CD8-positive, alpha-beta memory T cell (primary cell): ENCODE measurements around the gene OVCH1. TPM values are rescaled to one million over a fixed set of nuclear protein-coding genes. Genes with fewer than 3 reads are reported as not detected.

Experiments
- CTCF ChIA-PET: fragments of 350-600 bp; sonication (Branson Sonifier 250); formaldehyde crosslinking; loops from one replicate; lab custom pipeline; 2021; ENCODE audit warnings: antibody characterized with exemption; lab: Charles Lee
- POLR2A ChIA-PET: fragments of 350-600 bp; sonication (Branson Sonifier 250); formaldehyde crosslinking; loops from one replicate; lab custom pipeline; 2021; ENCODE audit warnings: antibody characterized with exemption; lab: Charles Lee
- DNase-seq, 5 donors: peaks; one replicate each; pipeline versions ENCODE4 v3.0.0 to v3.0.0-alpha.2; 2020 to 2022; ENCODE audit warnings: mixed read lengths in 1 of 5
- H3K27ac ChIP-seq: one replicate; pipeline ENCODE4 v1.7.0; 2013; ENCODE audit warnings: low read depth, mild to moderate bottlenecking, low read length, moderate library complexity
- H3K27me3 ChIP-seq: 2 replicates; pipeline ENCODE4 v1.7.0; 2013; ENCODE audit warnings: low read length, mild to moderate bottlenecking; ENCODE audit not compliant: insufficient read depth, poor library complexity, severe bottlenecking
- H3K36me3 ChIP-seq: 2 replicates; pipeline ENCODE4 v1.7.0; 2013; ENCODE audit warnings: mild to moderate bottlenecking, low read length, moderate library complexity; ENCODE audit not compliant: insufficient read depth
- H3K4me1 ChIP-seq: 2 replicates; pipeline ENCODE4 v1.7.0; 2013; ENCODE audit warnings: mild to moderate bottlenecking, low read length, moderate library complexity; ENCODE audit not compliant: insufficient read depth
- H3K4me3 ChIP-seq: 2 replicates; pipeline ENCODE4 v1.7.0; 2013; ENCODE audit warnings: mild to moderate bottlenecking, low read length
- H3K9me3 ChIP-seq: 2 replicates; pipeline ENCODE4 v1.7.0; 2013; ENCODE audit warnings: mild to moderate bottlenecking, low read length
- H3K27ac Mint-ChIP-seq, 8 donors: one replicate each; pipeline ENCODE4 v1.8.0; 2020 to 2021; ENCODE audit warnings: mixed read lengths in 8 of 8, mild to moderate bottlenecking in 6 of 8, inconsistent platforms in 3 of 8, moderate library complexity in 3 of 8
- H3K27me3 Mint-ChIP-seq, 2 donors: one replicate each; pipeline ENCODE4 v1.8.0; 2020 to 2021; ENCODE audit warnings: mixed read lengths in 2 of 2, mild to moderate bottlenecking in 1 of 2, moderate library complexity in 1 of 2
- H3K36me3 Mint-ChIP-seq, 3 donors: one replicate each; pipeline ENCODE4 v1.8.0; 2020 to 2021; ENCODE audit warnings: mixed read lengths in 3 of 3, inconsistent platforms in 1 of 3, mild to moderate bottlenecking in 1 of 3
- H3K4me1 Mint-ChIP-seq, 3 donors: one replicate each; pipeline ENCODE4 v1.8.0; 2020 to 2021; ENCODE audit warnings: mixed read lengths in 3 of 3, inconsistent platforms in 1 of 3, mild to moderate bottlenecking in 1 of 3
- H3K4me3 Mint-ChIP-seq, 7 donors: one replicate each; pipeline ENCODE4 v1.8.0; 2020 to 2021; ENCODE audit warnings: mixed read lengths in 7 of 7, mild to moderate bottlenecking in 6 of 7, moderate library complexity in 4 of 7, inconsistent platforms in 2 of 7
- H3K9me3 Mint-ChIP-seq, 5 donors: one replicate each; pipeline ENCODE4 v1.8.0; 2020 to 2022; ENCODE audit warnings: mixed read lengths in 5 of 5, mild to moderate bottlenecking in 3 of 5, moderate library complexity in 2 of 5, inconsistent platforms in 1 of 5
- polyA plus RNA-seq: library from polyadenylated mRNA; unstranded; fragments of 300-500 nt; fragmentation: Illumina TruSeq; gene quantifications from one replicate; pipeline ENCODE4 v1.2.3, GENCODE V29; 2021
- total RNA-seq, 2 experiments: library from RNA; stranded (reverse); gene quantifications; one replicate each; pipeline ENCODE4 v1.2.3, GENCODE V29; 2021

OVCH1 gene
- total and polyA plus RNA-seq, 3 experiments from 2014 or later: not detected

GRCh38 chr12:29382251-29382650 lies 115.2 kb downstream of the OVCH1 start:
- Histone ChIP-seq H3K9me3 (no peaks in the 10 kb centered on the region), H3K4me1 (peaks cover 11% of the 10 kb centered on the region), H3K27ac (no peak overlapping the region), H3K36me3 (no peaks in the 10 kb centered on the region), H3K4me3 (no peak overlapping the region), H3K27me3 (no peaks in the 10 kb centered on the region)
- no peak for DNase-seq
- ChIA-PET CTCF (no interaction called here), POLR2A (no interaction called here)
- H3K27ac Mint-ChIP-seq: peak overlapping the region in 7 of 8 donors; percentile 81 to 100 (median 94)
- H3K36me3 Mint-ChIP-seq: peaks cover 0 to 19% (median 0%) of the 10 kb centered on the region in 3 donors
- H3K27me3 Mint-ChIP-seq: no peaks in the 10 kb centered on the region
- H3K4me3 Mint-ChIP-seq: peak overlapping the region; percentile 84 to 98 (median 94)
- H3K9me3 Mint-ChIP-seq: no peaks in the 10 kb centered on the region
- H3K4me1 Mint-ChIP-seq: peaks cover 32 to 52% (median 47%) of the 10 kb centered on the region in 3 donors

- Histone ChIP-seq H3K27me3 (no peaks in the 10 kb centered on the region), H3K27ac (peak within 1 kb of the TSS; percentile 94), H3K9me3 (no peaks in the 10 kb centered on the region), H3K4me3 (peak within 1 kb of the TSS; percentile 98), H3K4me1 (peaks cover 18% of the 10 kb centered on the region), H3K36me3 (no peaks in the 10 kb centered on the region)
- Mint-ChIP-seq H3K4me1 (peaks cover 44 to 66% (median 62%) of the 10 kb centered on the region in 3 donors), H3K9me3 (no peaks in the 10 kb centered on the region), H3K4me3 (peak within 1 kb of the TSS; percentile 88 to 98 (median 94)), H3K36me3 (peaks cover 0 to 25% (median 5%) of the 10 kb centered on the region in 3 donors), H3K27me3 (no peaks in the 10 kb centered on the region), H3K27ac (peak within 1 kb of the TSS; percentile 81 to 100 (median 96))
- ChIA-PET CTCF (interaction anchor here (1.5 kb wide), 1 partner anchor 16 kb away, joined by 3 read pairs; no protein-coding TSS in a partner anchor), POLR2A (interaction anchor here (0.6 to 1.8 kb wide), 7 partner anchors 10 to 1943 kb away, joined by 3 to 9 read pairs (median 4); partner anchors contain the start of gene IPO8)
- peak; percentile 79 to 96 (median 94) for DNase-seq
Observed at GRCh38 chr12:29380536-29381523, 116.7 kb downstream of the OVCH1 start, which contains the start of gene ERGIC2. Gene ERGIC2 (minus strand): TSS chr12:29381172. CDS start chr12:29371633, 9,539 bp downstream.

Other genes with a start within 250 kb of the OVCH1 start
- 100 to 1,000 TPM; 127 to 130 TPM for gene ERGIC2, start 116.5 kb downstream of the OVCH1 start, total RNA-seq
- gene ERGIC2, start 116.5 kb downstream of the OVCH1 start, polyA plus RNA-seq: 116 TPM